Uterus (tissue), 2 donors: ENCODE measurements around the gene QSOX2.

Source experiments
- CTCF ChIP-seq, 4 experiments: fragments of 200-600 bp in 2 of 4; fragments of 450-650 bp in 2 of 4; sonication (generic) in 2 of 4; IDR thresholded peaks; one replicate each; pipeline ENCODE4 v1.5.1; 2016 to 2019; ENCODE audit warnings: antibody characterized with exemption in 4 of 4, mild to moderate bottlenecking in 2 of 4, moderate library complexity in 1 of 4
- POLR2A ChIP-seq, 2 donors: fragments of 450-650 bp; IDR thresholded peaks; one replicate each; pipeline ENCODE4 v1.6.1; 2016; ENCODE audit warnings: antibody characterized with exemption in 2 of 2, mild to moderate bottlenecking in 1 of 2, moderate library complexity in 1 of 2

DNA sequence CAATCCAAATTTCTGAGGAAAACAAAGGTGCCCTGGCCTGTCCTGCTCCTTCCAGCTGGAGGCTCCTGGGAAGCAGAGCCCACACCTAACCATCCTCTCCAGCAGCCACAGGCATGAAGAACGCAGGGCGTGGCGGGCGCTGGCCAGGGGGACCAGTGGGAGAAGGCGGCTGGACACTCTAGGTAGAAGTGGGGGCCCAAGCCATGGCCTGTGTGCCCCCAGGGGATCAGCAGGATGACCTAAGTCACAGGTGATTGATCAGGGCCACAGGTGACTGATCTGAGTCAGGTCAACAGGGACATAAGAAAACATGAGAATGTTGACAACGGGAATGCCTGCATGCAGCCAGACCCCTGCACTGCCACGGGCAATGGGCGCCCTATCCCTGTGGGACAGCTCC is 3.4 kb downstream of the QSOX2 start:
- TF ChIP-seq CTCF (IDR thresholded peaks at IDR 0.05) (no peak), POLR2A (IDR thresholded peaks at IDR 0.05) (no peak)
